Breast epithelium (tissue), 4 donors: ENCODE results near the gene CDHR3. TPM values are rescaled to one million over a fixed set of nuclear protein-coding genes. Genes with fewer than 3 reads are reported as not detected.

Experiments used
- DNase-seq, 2 donors: peaks; one replicate each; pipeline ENCODE4 v3.0.0-alpha.2; 2019; ENCODE audit warnings: low spot score in 2 of 2
- H3K27ac ChIP-seq, 2 donors: fragments of 200-600 bp; sonication (generic) in 1 of 2; one replicate each; pipeline ENCODE4 v1.5.1; 2016 to 2019; ENCODE audit warnings: mild to moderate bottlenecking in 1 of 2
- H3K27me3 ChIP-seq, 2 donors: fragments of 200-600 bp; sonication (generic) in 1 of 2; one replicate each; pipeline versions ENCODE4 v1.5.1 to v1.6.0; 2017 to 2019; ENCODE audit warnings: control low read depth in 1 of 2, mild to moderate bottlenecking in 1 of 2
- H3K36me3 ChIP-seq: fragments of 200-600 bp; one replicate; pipeline ENCODE4 v1.5.1; 2019
- H3K4me1 ChIP-seq, 2 donors: fragments of 200-600 bp; sonication (generic); one replicate each; pipeline ENCODE4 v1.5.1; 2016 to 2019; ENCODE audit warnings: control low read depth in 1 of 2
- H3K4me3 ChIP-seq, 3 donors: fragments of 200-600 bp; sonication (generic); 1 replicate in 2 of 3; 2 replicates in 1 of 3; pipeline ENCODE4 v1.5.1; 2016 to 2019; ENCODE audit warnings: mild to moderate bottlenecking in 3 of 3, moderate library complexity in 2 of 3
- H3K9me3 ChIP-seq, 2 donors: fragments of 200-600 bp; sonication (generic) in 1 of 2; one replicate each; pipeline ENCODE4 v1.5.1; 2016 to 2019; ENCODE audit warnings: control low read depth in 1 of 2
- CTCF ChIP-seq, 3 donors: fragments of 450-650 bp; IDR thresholded peaks; one replicate each; pipeline ENCODE4 v1.5.1; 2016 to 2017; ENCODE audit warnings: antibody characterized with exemption in 3 of 3, mild to moderate bottlenecking in 3 of 3, moderate library complexity in 3 of 3
- POLR2A ChIP-seq: fragments of 450-650 bp; IDR thresholded peaks from one replicate; pipeline ENCODE4 v1.6.1; 2016; ENCODE audit warnings: antibody characterized with exemption, mild to moderate bottlenecking, moderate library complexity
- POLR2AphosphoS5 ChIP-seq, 3 donors: sonication (generic); formaldehyde crosslinking; IDR thresholded peaks; one replicate each; pipeline ENCODE4 v1.6.1; 2017; ENCODE audit warnings: antibody characterized with exemption in 3 of 3
- intact Hi-C: fragments of 100-400 bp; cut with DNase I; formaldehyde crosslinking; loops from one replicate; pipeline ENCODE4 v1.15.1; 2023; ENCODE audit warnings: low total_unique reads
- total RNA-seq, 3 donors: library from RNA; depleted of rRNA; stranded (reverse); fragments of >200 nt; gene quantifications; one replicate each; pipeline ENCODE4 v1.1.0, GENCODE V29; 2016

CDHR3 gene
- total RNA-seq, 3 donors from 2014 or later = 4.6 to 8.8 (median 6.4) TPM

DNA sequence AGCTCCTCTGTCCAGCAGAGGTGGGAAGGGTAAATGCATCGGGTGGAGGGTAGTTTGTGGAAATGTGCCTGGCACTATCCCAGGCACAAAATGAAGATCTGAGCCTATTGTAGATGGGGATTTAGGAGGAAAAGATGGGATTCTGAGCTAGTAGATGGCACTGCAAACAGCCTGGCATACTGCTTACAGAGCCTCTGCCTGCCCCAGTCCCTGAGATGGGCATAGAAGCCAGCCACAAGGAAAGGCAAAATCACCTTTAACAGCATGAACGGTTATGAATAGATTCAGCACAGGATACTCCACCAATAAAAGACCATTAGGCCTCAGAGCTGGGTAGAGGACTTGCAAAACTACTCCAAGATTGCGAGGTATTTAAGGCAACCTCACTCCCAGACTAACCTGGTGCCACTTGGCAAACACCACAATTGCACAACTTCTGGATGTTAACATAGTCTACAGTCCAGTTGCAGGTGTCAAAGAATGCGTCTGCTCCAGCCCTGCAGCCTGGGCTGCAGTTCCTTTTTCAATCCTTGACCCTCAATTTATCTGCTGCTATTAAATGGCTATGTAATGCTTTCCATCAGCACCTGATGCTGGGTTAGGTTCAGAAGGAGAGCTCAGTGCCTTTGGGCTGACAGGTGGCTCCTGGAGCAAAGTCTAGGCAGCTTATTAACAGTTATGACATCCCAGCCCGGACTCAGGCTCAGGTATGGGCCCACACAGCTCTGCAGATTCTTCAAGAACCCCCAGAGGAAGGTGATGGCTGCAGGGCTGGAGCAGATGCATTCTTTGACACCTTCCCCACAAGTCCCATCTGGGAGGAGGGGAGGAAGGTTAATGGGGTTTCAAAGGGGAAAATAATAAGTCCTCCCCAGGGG is 34.0 kb downstream of the CDHR3 start:
- Histone ChIP-seq H3K27ac (no peak overlapping the region), H3K27me3 (no peaks in the 10 kb centered on the region), H3K4me1 (no peaks in the 10 kb centered on the region), H3K36me3 (no peaks in the 10 kb centered on the region), H3K9me3 (no peaks in the 10 kb centered on the region), H3K4me3 (no peak overlapping the region)
- peak in 1 of 2 donors; percentile 28 for DNase-seq
- intact Hi-C loops = no loop called here
- TF ChIP-seq POLR2AphosphoS5 (IDR thresholded peaks at IDR 0.05) (no peak), POLR2A (no peak), CTCF (IDR thresholded peaks at IDR 0.05) (no peak)

DNA sequence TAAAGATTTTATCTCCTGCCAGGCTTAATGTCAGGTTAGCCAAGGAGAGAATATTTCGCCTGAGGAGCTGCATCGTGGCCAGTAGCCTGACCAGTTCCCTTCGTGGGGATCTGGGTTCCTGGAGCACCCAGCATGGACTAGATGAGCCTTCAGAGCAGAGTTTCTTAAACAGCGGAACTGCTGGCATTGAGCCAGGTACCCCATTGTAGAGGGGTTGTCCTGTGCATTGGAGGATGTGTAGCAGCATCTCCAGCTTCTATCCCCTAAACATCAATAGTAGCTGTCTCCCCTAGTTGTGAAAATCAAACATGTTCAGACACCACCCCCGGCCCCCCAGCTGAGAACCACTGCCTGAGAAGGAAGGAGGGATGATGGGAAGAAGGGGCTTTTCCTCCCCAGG is 36.2 kb downstream of the CDHR3 start:
- Histone ChIP-seq H3K4me3 (no peak overlapping the region), H3K9me3 (no peaks in the 10 kb centered on the region)

DNA sequence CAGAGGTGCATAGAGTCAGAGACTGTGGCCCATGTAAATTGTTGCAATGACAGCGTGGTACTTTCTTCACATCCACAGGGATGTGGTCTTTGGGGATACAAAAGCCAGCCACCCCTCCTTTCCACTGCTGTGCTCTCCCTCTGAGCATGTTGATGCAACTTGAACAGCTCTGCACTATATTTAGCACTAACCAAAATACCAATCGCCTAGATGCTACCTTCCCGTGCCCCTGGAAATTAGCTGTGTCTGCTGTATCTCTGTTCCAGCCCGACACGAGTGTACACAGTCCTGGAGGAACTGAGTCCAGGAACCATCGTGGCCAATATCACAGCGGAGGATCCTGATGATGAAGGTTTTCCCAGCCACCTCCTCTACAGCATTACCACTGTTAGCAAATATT is 38.1 kb downstream of the CDHR3 start:
- no peak for DNase-seq
- no peak for TF ChIP-seq POLR2AphosphoS5 (IDR thresholded peaks at IDR 0.05)
- no peak for TF ChIP-seq POLR2A
- no peak for TF ChIP-seq CTCF (IDR thresholded peaks at IDR 0.05)
- intact Hi-C loops = no loop called here
- Histone ChIP-seq H3K4me3 (no peak overlapping the region), H3K4me1 (no peaks in the 10 kb centered on the region), H3K36me3 (no peaks in the 10 kb centered on the region), H3K27ac (no peak overlapping the region), H3K27me3 (no peaks in the 10 kb centered on the region), H3K9me3 (no peaks in the 10 kb centered on the region)

More for the DNA sequence above, 36.2 kb downstream of the CDHR3 start:
- TF ChIP-seq CTCF (IDR thresholded peaks at IDR 0.05) = no peak
- TF ChIP-seq POLR2AphosphoS5 (IDR thresholded peaks at IDR 0.05) = no peak
- TF ChIP-seq POLR2A = no peak
- Histone ChIP-seq H3K4me1 (no peaks in the 10 kb centered on the region), H3K27me3 (no peaks in the 10 kb centered on the region), H3K36me3 (no peaks in the 10 kb centered on the region), H3K27ac (no peak overlapping the region)
- intact Hi-C loops = no loop called here
- no peak for DNase-seq

DNA sequence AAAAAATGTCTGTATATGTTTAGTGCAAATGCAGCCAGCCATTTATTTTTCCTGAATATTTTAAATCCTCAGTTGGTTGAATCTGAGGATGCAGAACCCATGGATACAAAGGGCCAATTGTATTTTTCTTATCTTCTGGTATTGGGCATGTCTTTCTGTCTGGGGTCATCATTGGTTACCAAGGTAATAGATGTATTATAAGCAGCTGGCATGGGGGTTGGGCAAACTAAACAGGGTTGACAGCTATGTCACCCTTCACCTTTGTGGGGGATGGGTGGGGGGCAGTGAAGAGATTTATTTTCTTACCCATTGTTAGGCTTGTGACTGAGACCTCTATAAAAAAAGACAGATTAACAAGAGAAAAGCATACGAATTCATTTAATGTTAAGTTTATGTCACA is 38.8 kb downstream of the CDHR3 start:
- H3K9me3 ChIP-seq = no peaks in the 10 kb centered on the region
- H3K4me3 ChIP-seq = no peak overlapping the region
- no peaks in the 10 kb centered on the region for H3K4me1 ChIP-seq
- no peaks in the 10 kb centered on the region for H3K27me3 ChIP-seq
- no peak overlapping the region for H3K27ac ChIP-seq
- intact Hi-C loops = no loop called here
- TF ChIP-seq POLR2AphosphoS5 (IDR thresholded peaks at IDR 0.05) = no peak
- no peak for TF ChIP-seq CTCF (IDR thresholded peaks at IDR 0.05)
- no peak for TF ChIP-seq POLR2A
- no peak for DNase-seq
- no peaks in the 10 kb centered on the region for H3K36me3 ChIP-seq

DNA sequence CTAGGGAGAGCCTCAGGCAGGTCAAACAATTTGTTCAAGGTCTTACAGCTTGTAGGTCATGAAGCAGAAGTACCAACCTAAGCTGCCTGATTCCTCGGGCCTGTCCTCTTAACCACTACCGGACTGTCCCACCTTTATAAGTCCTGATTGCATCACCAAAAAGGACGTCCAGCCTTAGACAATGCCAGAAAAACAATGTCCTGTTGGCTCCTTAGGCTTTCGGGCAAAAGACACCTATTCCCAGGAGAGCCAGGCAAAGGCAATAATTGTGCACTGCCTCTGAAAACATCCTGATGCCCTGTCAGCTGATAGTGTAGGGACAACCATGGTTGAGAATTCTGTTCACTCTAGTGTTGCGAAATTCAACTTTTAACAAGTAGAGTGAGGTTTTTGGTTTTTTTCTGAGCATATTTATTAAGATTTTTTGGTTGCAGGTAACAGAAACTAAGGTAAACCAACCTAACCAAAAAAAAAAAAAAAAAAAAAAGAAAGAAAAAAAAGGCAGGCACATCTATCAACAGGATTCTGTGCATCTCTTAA is 40.5 kb downstream of the CDHR3 start:
- DNase-seq = no peak
- intact Hi-C loops = no loop called here
- Histone ChIP-seq H3K9me3 (no peaks in the 10 kb centered on the region), H3K27ac (no peak overlapping the region), H3K36me3 (no peaks in the 10 kb centered on the region), H3K4me3 (no peak overlapping the region), H3K4me1 (no peaks in the 10 kb centered on the region), H3K27me3 (no peaks in the 10 kb centered on the region)
- TF ChIP-seq CTCF (IDR thresholded peaks at IDR 0.05) (no peak), POLR2AphosphoS5 (IDR thresholded peaks at IDR 0.05) (no peak), POLR2A (no peak)
